CD4-positive, CD25-positive, alpha-beta regulatory T cell (primary cell): ENCODE data around the gene CEP76. TPM values are rescaled to one million over a fixed set of nuclear protein-coding genes. Genes with fewer than 3 reads are reported as not detected.
A peak's percentile ranks its signal among the peaks of the same experiment; 100 is the strongest.
"Not testable (repeated sequence)": the region's sequence is repeated elsewhere in the genome, so short reads cannot be mapped to it uniquely, and the experiment has no call there.

Experiments used
- ATAC-seq, 2 donors: fragments of 150-1000 bp; cut with Tn5 transposase; one replicate each; pipeline ENCODE4 v1.10.0; 2021; ENCODE audit warnings: low read depth in 2 of 2, moderate number of reproducible peaks in 2 of 2, moderate library complexity in 1 of 2
- DNase-seq, 3 donors: peaks; one replicate each; pipeline versions ENCODE4 v3.0.0 to v3.0.0-alpha.2; 2012 to 2022; ENCODE audit warnings: mixed read lengths in 1 of 3
- H3K27ac ChIP-seq: one replicate; pipeline ENCODE4 v1.7.0; 2013; ENCODE audit warnings: mild to moderate bottlenecking, low read length; ENCODE audit not compliant: insufficient read depth, poor library complexity, severe bottlenecking
- H3K27me3 ChIP-seq: one replicate; pipeline ENCODE4 v1.7.0; 2013; ENCODE audit warnings: low read length; ENCODE audit not compliant: control insufficient read depth, insufficient read depth
- H3K36me3 ChIP-seq: one replicate; pipeline ENCODE4 v1.7.0; 2013; ENCODE audit warnings: mild to moderate bottlenecking, low read length, moderate library complexity; ENCODE audit not compliant: control insufficient read depth, insufficient read depth
- H3K4me1 ChIP-seq: 2 replicates; pipeline ENCODE4 v1.7.0; 2013; ENCODE audit warnings: mild to moderate bottlenecking, low read length; ENCODE audit not compliant: insufficient read depth, control insufficient read depth, poor library complexity, severe bottlenecking
- H3K4me3 ChIP-seq: one replicate; pipeline ENCODE4 v1.7.0; 2013; ENCODE audit warnings: low read depth, mild to moderate bottlenecking, low read length, moderate library complexity
- H3K9me3 ChIP-seq, 2 experiments: 1 replicate in 1 of 2; 2 replicates in 1 of 2; pipeline ENCODE4 v1.7.0; 2013; ENCODE audit warnings: low read length in 2 of 2, mild to moderate bottlenecking in 1 of 2, moderate library complexity in 1 of 2; ENCODE audit not compliant: control insufficient read depth in 2 of 2
- H3K27ac Mint-ChIP-seq, 3 donors: one replicate each; pipeline ENCODE4 v1.8.0; 2020 to 2022; ENCODE audit warnings: mild to moderate bottlenecking in 3 of 3, mixed read lengths in 3 of 3, moderate library complexity in 2 of 3
- H3K27me3 Mint-ChIP-seq: one replicate; pipeline ENCODE4 v1.8.0; 2022; ENCODE audit warnings: mild to moderate bottlenecking, mixed read lengths
- H3K36me3 Mint-ChIP-seq: one replicate; pipeline ENCODE4 v1.8.0; 2020; ENCODE audit warnings: mixed read lengths
- H3K4me1 Mint-ChIP-seq, 4 donors: one replicate each; pipeline ENCODE4 v1.8.0; 2020 to 2022; ENCODE audit warnings: mixed read lengths in 4 of 4, mild to moderate bottlenecking in 1 of 4
- H3K4me3 Mint-ChIP-seq, 4 donors: one replicate each; pipeline ENCODE4 v1.8.0; 2020 to 2022; ENCODE audit warnings: mild to moderate bottlenecking in 4 of 4, mixed read lengths in 4 of 4, moderate library complexity in 3 of 4
- H3K9me3 Mint-ChIP-seq, 7 donors: one replicate each; pipeline ENCODE4 v1.8.0; 2020 to 2022; ENCODE audit warnings: mixed read lengths in 7 of 7, mild to moderate bottlenecking in 3 of 7, moderate library complexity in 2 of 7
- polyA plus RNA-seq, 4 donors: library from polyadenylated mRNA; unstranded; fragments of 300-500 nt; fragmentation: Illumina TruSeq; gene quantifications; one replicate each; pipeline ENCODE4 v1.2.3, GENCODE V29; 2021
- total RNA-seq: library from RNA; stranded (reverse); gene quantifications from one replicate; pipeline ENCODE4 v1.2.3, GENCODE V29; 2022

CEP76 gene
- total and polyA plus RNA-seq, 5 donors from 2014 or later: 7.3 to 14.2 (median 8.8) TPM

DNA sequence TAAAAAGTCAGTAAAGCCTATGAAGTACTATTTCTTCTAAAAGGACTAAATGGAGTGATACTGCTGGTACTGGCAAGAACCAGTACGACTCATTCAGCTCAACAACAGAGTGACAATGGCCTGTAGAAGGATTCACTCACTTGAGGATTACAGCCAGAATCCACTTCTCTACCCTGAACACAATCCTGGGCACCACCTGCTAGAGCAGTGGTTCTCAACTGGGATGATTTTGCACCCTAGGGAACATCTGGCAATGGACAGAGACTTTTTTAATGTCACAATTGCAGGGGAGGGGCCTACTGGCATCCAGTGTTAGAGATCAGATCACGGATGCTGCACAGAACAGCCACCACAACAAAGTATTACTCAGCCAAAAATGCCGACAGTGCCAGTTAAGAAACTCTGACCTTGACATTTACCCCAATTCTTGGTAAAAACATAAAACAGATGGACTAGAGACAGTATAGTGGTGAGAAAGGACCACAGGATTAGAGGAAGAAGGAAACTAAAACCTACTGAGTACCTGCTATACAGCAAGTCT is 49.6 kb downstream of the CEP76 start:
- no peaks in the 10 kb centered on the region for H3K36me3 ChIP-seq
- DNase-seq: peak in 1 of 3 donors; percentile 69
- peak in 1 of 2 donors; percentile 43 for ATAC-seq
- Mint-ChIP-seq H3K36me3 (no peaks in the 10 kb centered on the region), H3K4me3 (peak overlapping the region in 2 of 4 donors; percentile 9 to 56), H3K27ac (no peak overlapping the region), H3K27me3 (peaks cover 67% of the 10 kb centered on the region), H3K4me1 (peaks cover 6 to 11% (median 7%) of the 10 kb centered on the region in 4 donors), H3K9me3 (no peaks in the 10 kb centered on the region)
- H3K4me1 ChIP-seq: peaks cover 9% of the 10 kb centered on the region
- H3K9me3 ChIP-seq: no peaks in the 10 kb centered on the region
- H3K4me3 ChIP-seq: no peak overlapping the region
- H3K27me3 ChIP-seq: peaks cover 14% of the 10 kb centered on the region
- no peak overlapping the region for H3K27ac ChIP-seq

- no peaks in the 10 kb centered on the region for H3K9me3 ChIP-seq
- H3K4me3 ChIP-seq: no peak overlapping the region
- H3K27me3 Mint-ChIP-seq: peaks cover 77% of the 10 kb centered on the region
- H3K36me3 Mint-ChIP-seq: no peaks in the 10 kb centered on the region
- H3K4me3 Mint-ChIP-seq: no peak overlapping the region
- no peak overlapping the region for H3K27ac Mint-ChIP-seq
- H3K36me3 ChIP-seq: no peaks in the 10 kb centered on the region
- H3K9me3 Mint-ChIP-seq: peaks cover 0 to 2% (median 0%) of the 10 kb centered on the region in 7 donors
- H3K27ac ChIP-seq: no peak overlapping the region
- peaks cover 3% of the 10 kb centered on the region for H3K4me1 ChIP-seq
- H3K27me3 ChIP-seq: peaks cover 14% of the 10 kb centered on the region
- no peak for ATAC-seq
- no peak for DNase-seq
- H3K4me1 Mint-ChIP-seq: peaks cover 4 to 8% (median 5%) of the 10 kb centered on the region in 4 donors
Observed at GRCh38 chr18:12651651-12652050, 50.9 kb downstream of the CEP76 start.

- no peaks in the 10 kb centered on the region for H3K36me3 Mint-ChIP-seq
- no peaks in the 10 kb centered on the region for H3K4me1 ChIP-seq
- H3K27me3 ChIP-seq: peaks cover 8% of the 10 kb centered on the region
- DNase-seq: no peak
- H3K4me1 Mint-ChIP-seq: no peaks in the 10 kb centered on the region
- no peak overlapping the region for H3K27ac ChIP-seq
- H3K9me3 Mint-ChIP-seq: peaks cover 0 to 3% (median 0%) of the 10 kb centered on the region in 7 donors
- peaks cover 65% of the 10 kb centered on the region for H3K27me3 Mint-ChIP-seq
- no peak overlapping the region for H3K4me3 ChIP-seq
- no peaks in the 10 kb centered on the region for H3K9me3 ChIP-seq
- no peaks in the 10 kb centered on the region for H3K36me3 ChIP-seq
- H3K27ac Mint-ChIP-seq: no peak overlapping the region
- no peak overlapping the region for H3K4me3 Mint-ChIP-seq
- ATAC-seq: no peak
Observed at GRCh38 chr18:12647773-12648172, 54.8 kb downstream of the CEP76 start.

DNA sequence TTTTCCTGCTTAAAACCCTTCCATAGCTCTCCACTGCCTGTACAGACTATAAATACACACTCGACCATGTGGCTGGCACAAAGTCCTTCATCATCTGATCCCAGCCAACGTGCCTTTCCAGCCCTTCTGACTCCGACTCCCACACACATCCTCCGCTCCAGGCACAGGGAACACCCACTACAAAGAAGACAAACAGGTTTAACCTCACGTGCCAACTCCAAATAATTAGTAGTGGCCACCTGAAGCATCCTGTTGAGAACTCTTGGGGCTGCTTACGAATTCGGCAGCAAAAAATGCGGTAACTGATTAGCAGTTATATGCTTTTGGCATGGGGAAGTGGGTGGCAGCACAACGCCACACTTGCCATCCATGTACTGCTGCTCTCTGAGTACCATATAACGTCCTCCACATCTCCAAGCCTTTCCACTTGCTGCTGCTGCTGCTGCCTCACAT is 56.7 kb downstream of the CEP76 start:
- no peaks in the 10 kb centered on the region for H3K36me3 Mint-ChIP-seq

GRCh38 chr18:12645254-12645653 is 57.3 kb downstream of the CEP76 start:
- no peak overlapping the region for H3K27ac ChIP-seq
- no peak for ATAC-seq
- H3K27ac Mint-ChIP-seq: no peak overlapping the region
- H3K4me3 ChIP-seq: no peak overlapping the region
- H3K4me3 Mint-ChIP-seq: no peak overlapping the region
- H3K9me3 Mint-ChIP-seq: peaks cover 0 to 5% (median 0%) of the 10 kb centered on the region in 7 donors
- H3K4me1 ChIP-seq: no peaks in the 10 kb centered on the region
- no peaks in the 10 kb centered on the region for H3K36me3 ChIP-seq
- H3K4me1 Mint-ChIP-seq: no peaks in the 10 kb centered on the region
- no peaks in the 10 kb centered on the region for H3K36me3 Mint-ChIP-seq
- H3K9me3 ChIP-seq: no peaks in the 10 kb centered on the region
- H3K27me3 ChIP-seq: peaks cover 7% of the 10 kb centered on the region
- H3K27me3 Mint-ChIP-seq: peaks cover 58% of the 10 kb centered on the region
- no peak for DNase-seq

More for the DNA sequence above, 56.7 kb downstream of the CEP76 start:
- Mint-ChIP-seq H3K4me3 (no peak overlapping the region), H3K4me1 (no peaks in the 10 kb centered on the region), H3K9me3 (peaks cover 0 to 3% (median 0%) of the 10 kb centered on the region in 7 donors), H3K27ac (peak overlapping the region in 1 of 3 donors; percentile 20), H3K27me3 (peaks cover 55% of the 10 kb centered on the region)
- peaks cover 7% of the 10 kb centered on the region for H3K27me3 ChIP-seq
- no peak for ATAC-seq
- H3K4me3 ChIP-seq: no peak overlapping the region
- no peak overlapping the region for H3K27ac ChIP-seq
- H3K4me1 ChIP-seq: no peaks in the 10 kb centered on the region
- DNase-seq: no peak
- H3K9me3 ChIP-seq: no peaks in the 10 kb centered on the region
- no peaks in the 10 kb centered on the region for H3K36me3 ChIP-seq

- not testable (repeated sequence) for H3K4me1 Mint-ChIP-seq, H3K27ac ChIP-seq, H3K27me3 ChIP-seq, H3K4me1 ChIP-seq, H3K27ac Mint-ChIP-seq, H3K9me3 Mint-ChIP-seq, ATAC-seq, DNase-seq, H3K4me3 Mint-ChIP-seq, H3K4me3 ChIP-seq, H3K9me3 ChIP-seq, H3K36me3 Mint-ChIP-seq, H3K36me3 ChIP-seq
- peaks cover 49% of the 10 kb centered on the region for H3K27me3 Mint-ChIP-seq
Observed at GRCh38 chr18:12643756-12644155, 58.8 kb downstream of the CEP76 start.

DNA sequence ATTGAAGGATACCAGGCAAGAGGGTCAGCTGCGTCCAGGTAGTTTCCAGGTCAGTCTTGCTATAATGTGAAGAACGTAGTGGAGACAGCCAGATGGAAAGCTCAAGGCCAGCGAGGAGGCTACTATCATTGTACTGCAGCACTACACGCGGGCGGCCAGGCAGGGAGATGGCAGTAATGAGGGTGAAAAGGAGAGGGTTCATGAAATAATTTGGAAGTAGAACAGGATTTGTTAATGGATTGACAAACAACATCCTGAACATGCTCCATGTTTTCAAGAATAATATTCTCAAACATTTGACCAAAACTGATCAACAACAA is 61.7 kb downstream of the CEP76 start:
- DNase-seq (no peak), ATAC-seq (no peak)
- Mint-ChIP-seq H3K9me3 (peaks cover 0 to 5% (median 0%) of the 10 kb centered on the region in 7 donors), H3K4me1 (no peaks in the 10 kb centered on the region), H3K27me3 (peaks cover 35% of the 10 kb centered on the region), H3K36me3 (no peaks in the 10 kb centered on the region), H3K27ac (no peak overlapping the region), H3K4me3 (no peak overlapping the region)
- Histone ChIP-seq H3K4me1 (no peaks in the 10 kb centered on the region), H3K27ac (no peak overlapping the region), H3K4me3 (no peak overlapping the region), H3K36me3 (no peaks in the 10 kb centered on the region), H3K9me3 (no peaks in the 10 kb centered on the region), H3K27me3 (peaks cover 7% of the 10 kb centered on the region)
